CD4-positive, alpha-beta T cell treated with Interferon alpha-2 for 1 hour (primary cell): Measurements from ENCODE around the gene GTF2A2.

ENCODE experiments used
- DNase-seq, 2 donors: peaks; one replicate each; pipeline ENCODE4 v3.0.0-alpha.2; 2020 to 2022

GTF2A2 gene

GRCh38 chr15:59596640-59597039 is 60.7 kb downstream of the GTF2A2 start:
- no peak for DNase-seq

- no peak for DNase-seq
These were observed 61.8 kb downstream of the GTF2A2 start for GRCh38 chr15:59595434-59595915.

- DNase-seq: no peak
These were observed 62.3 kb downstream of the GTF2A2 start for GRCh38 chr15:59594991-59595390.

- no peak for DNase-seq
These were observed 62.8 kb downstream of the GTF2A2 start for GRCh38 chr15:59594493-59594942.

- DNase-seq: no peak
These were observed 66.0 kb downstream of the GTF2A2 start for GRCh38 chr15:59591356-59591755.

GRCh38 chr15:59590027-59590426 is 67.3 kb downstream of the GTF2A2 start:
- no peak for DNase-seq
